ENCODE measurements around the gene ATG14. TPM values are rescaled to one million over a fixed set of nuclear protein-coding genes. Genes with fewer than 3 reads are reported as not detected.
"Not testable (repeated sequence)": the region's sequence is repeated elsewhere in the genome, so short reads cannot be mapped to it uniquely, and the experiment has no call there.

The ATG14 gene
- total RNA-seq (2014; rRNA removed; shearing (Covaris generic)) = 22.2 and 23.0 TPM in 2 replicates
- 7.3 and 10.2 TPM in 2 replicates for polyA plus RNA-seq (2015; cell fraction: cytosol; rRNA removed)
- 37.5 and 40.2 TPM in 2 replicates for polyA plus RNA-seq (2015; cell fraction: nucleus; rRNA removed)

GRCh38 chr14:55411426-55412389, at the start of gene ATG14:
Gene ATG14 (minus strand): TSS chr14:55411830. CDS start chr14:55411822, 8 bp downstream.
- in situ Hi-C loops (cut with HindIII; ENCODE audit: low pct_unique_long_range_greater_than_20kb, low sequenced_read_pairs) = no loop called here
- peak; percentile 89 for DNase-seq (ENCODE audit: low read depth, low spot score)

GRCh38 chr14:55458800-55459515, 47.3 kb upstream of the ATG14 start:
- in situ Hi-C loops (cut with HindIII; ENCODE audit: low pct_unique_long_range_greater_than_20kb, low sequenced_read_pairs) = no loop called here

DNA sequence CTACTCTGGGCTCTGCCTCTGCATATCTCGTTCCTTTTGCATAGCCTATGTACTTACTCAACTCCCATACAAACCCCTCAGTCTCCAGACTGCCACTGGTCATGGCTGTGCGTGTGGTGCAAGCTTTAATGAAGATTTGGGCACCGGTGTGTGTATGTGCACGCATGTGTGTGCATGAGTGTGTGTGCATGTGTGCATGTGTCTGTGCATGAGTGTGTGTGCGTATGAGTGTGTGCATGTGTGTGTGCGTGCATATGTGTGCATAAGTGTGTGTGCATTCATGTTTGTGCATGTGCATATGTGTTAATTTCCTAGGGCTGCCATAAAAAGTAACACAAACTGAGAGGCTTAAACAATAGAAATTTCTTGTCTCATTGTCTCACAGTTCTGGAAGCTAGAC, 45.9 kb upstream of the ATG14 start:
- DNase-seq (ENCODE audit: low read depth, low spot score) = no peak
- in situ Hi-C loops (cut with HindIII; ENCODE audit: low pct_unique_long_range_greater_than_20kb, low sequenced_read_pairs) = no loop called here

More at GRCh38 chr14:55458800-55459515, 47.3 kb upstream of the ATG14 start:
- peak; percentile 7 for DNase-seq (ENCODE audit: low read depth, low spot score)

GRCh38 chr14:55456411-55456810, 44.8 kb upstream of the ATG14 start:
- in situ Hi-C loops (cut with HindIII; ENCODE audit: low pct_unique_long_range_greater_than_20kb, low sequenced_read_pairs); DNase-seq (ENCODE audit: low read depth, low spot score): not testable (repeated sequence)

DNA sequence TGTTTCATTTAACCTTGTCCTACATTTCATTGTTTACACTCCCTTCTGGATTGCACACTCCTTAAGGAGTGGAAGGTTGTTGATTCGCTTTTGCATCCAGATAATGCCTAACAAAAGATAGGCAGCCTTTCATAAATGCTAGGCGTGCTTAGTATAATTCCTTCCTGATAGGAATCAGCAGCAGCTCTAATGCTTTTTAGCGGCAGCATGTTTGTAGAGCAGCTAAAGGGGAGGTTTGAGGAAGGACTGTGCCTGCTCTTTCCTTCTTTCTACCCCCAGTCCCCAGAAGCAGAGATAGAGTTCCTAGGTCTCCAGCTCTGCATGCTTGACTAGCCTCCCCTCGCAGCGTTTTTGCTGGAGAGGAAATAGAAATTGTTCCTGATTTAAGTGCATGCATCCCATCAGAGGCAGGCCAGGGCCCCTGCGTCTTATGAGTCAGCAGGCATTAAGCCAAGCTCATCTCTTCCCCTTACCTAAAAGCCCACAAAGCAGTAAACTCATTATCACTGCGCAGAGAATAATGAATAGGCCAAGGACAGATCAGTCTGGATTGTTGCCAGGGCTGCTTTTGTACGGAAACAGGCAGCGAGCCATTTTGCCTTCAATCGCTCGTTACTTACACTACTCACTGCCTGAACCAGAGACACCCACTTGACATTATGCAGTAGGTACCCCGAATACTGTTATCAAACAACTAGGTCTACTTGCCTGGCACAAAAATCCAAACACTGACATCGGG, 42.8 kb upstream of the ATG14 start:
- in situ Hi-C loops (cut with HindIII; ENCODE audit: low pct_unique_long_range_greater_than_20kb, low sequenced_read_pairs) = no loop called here
- peak; percentile 7 for DNase-seq (ENCODE audit: low read depth, low spot score)

DNA sequence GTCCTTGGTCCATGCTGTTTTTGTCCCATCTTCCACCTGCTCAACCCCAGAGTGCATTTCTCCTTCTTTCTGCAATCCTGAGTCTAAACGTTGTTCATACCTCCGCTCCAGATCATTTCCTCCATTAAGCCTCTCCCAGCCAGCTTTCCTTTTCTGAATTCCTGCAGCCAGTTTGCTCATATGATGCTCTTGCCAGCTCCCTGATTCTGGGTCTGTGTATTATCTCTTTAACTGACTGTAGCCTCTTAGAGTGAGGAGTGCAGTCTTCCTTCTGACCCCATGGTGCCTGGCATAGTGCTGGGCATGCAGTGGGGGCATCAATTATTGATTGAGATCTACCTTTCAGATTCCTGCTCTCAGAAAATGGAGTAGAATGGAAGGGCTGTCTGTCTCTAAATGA, 40.3 kb upstream of the ATG14 start:
- DNase-seq (ENCODE audit: low read depth, low spot score) = no peak
- in situ Hi-C loops (cut with HindIII; ENCODE audit: low pct_unique_long_range_greater_than_20kb, low sequenced_read_pairs) = no loop called here

DNA sequence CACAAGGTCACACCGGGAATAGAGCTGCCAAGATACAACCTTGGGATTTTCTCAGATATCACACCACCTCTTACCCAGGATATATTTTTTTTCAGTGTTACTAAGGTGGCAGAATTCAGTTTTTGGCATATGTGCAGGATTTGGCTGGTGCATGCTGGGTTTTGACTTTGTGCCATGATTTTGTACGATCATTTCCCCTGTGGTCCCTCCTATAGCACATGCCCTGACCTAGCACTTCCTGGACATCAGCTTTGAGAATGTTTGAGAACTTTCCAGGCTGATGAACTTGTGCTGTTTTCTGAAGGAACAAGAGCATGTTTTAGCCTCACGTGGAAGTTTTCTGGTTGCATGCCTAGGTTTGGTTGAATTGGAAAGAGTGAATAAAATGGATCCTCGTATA, 39.8 kb upstream of the ATG14 start:
- in situ Hi-C loops (cut with HindIII; ENCODE audit: low pct_unique_long_range_greater_than_20kb, low sequenced_read_pairs) = no loop called here

GRCh38 chr14:55450987-55451386, 39.4 kb upstream of the ATG14 start:
- DNase-seq (ENCODE audit: low read depth, low spot score) = no peak
- in situ Hi-C loops (cut with HindIII; ENCODE audit: low pct_unique_long_range_greater_than_20kb, low sequenced_read_pairs) = no loop called here

More for the DNA sequence above, 39.8 kb upstream of the ATG14 start:
- no peak for DNase-seq (ENCODE audit: low read depth, low spot score)

DNA sequence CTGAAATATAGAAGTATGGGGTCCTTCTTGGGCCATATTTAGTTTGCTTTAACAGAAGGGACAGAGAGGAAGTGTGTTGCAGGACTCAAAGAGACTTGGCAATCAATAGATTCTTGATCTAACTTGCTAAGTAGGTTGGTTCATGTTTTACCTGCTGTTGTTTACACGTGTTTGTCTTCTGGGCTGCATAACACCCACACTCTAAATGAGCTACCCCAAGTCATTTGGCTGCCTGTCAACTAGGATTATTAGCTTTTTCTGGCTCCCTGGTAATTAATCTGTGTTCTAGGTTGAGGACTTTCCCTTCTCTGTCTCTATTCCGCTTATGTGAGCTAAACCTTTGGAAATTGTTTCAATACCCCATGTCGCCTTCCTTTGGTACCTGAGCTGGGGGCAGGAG, 38.9 kb upstream of the ATG14 start:
- in situ Hi-C loops (cut with HindIII; ENCODE audit: low pct_unique_long_range_greater_than_20kb, low sequenced_read_pairs) = no loop called here
- no peak for DNase-seq (ENCODE audit: low read depth, low spot score)

GRCh38 chr14:55450124-55450523, 38.5 kb upstream of the ATG14 start:
- DNase-seq (ENCODE audit: low read depth, low spot score) = no peak
- in situ Hi-C loops (cut with HindIII; ENCODE audit: low pct_unique_long_range_greater_than_20kb, low sequenced_read_pairs) = no loop called here

- in situ Hi-C loops (cut with HindIII; ENCODE audit: low pct_unique_long_range_greater_than_20kb, low sequenced_read_pairs) = no loop called here
- no peak for DNase-seq (ENCODE audit: low read depth, low spot score)
Observed at GRCh38 chr14:55449116-55449515, 37.5 kb upstream of the ATG14 start.

GRCh38 chr14:55448141-55448614, 36.5 kb upstream of the ATG14 start:
- in situ Hi-C loops (cut with HindIII; ENCODE audit: low pct_unique_long_range_greater_than_20kb, low sequenced_read_pairs) = no loop called here

DNA sequence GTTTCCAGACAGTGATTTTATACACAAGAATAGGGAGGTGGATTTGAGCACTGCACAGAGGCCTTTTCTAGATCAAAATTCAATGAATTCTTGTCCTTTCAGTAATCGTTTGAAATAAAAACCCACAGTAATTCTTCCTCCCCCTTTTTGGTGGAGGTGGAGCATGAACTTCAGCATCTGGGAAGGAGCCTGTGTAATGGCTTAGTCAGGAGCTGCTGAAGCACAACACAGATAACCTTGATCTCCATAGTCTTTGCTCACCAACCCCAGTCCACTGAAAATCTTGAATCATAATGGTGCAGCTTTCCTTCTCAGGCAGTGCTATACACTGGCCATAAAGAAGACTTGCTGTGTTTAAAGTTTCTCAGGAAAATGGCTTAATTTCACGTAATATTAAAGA, 35.2 kb upstream of the ATG14 start:
- in situ Hi-C loops (cut with HindIII; ENCODE audit: low pct_unique_long_range_greater_than_20kb, low sequenced_read_pairs) = no loop called here
- DNase-seq (ENCODE audit: low read depth, low spot score) = peak; percentile 27

More at GRCh38 chr14:55448141-55448614, 36.5 kb upstream of the ATG14 start:
- peak; percentile 57 for DNase-seq (ENCODE audit: low read depth, low spot score)

GRCh38 chr14:55446127-55446736, 34.6 kb upstream of the ATG14 start:
- DNase-seq (ENCODE audit: low read depth, low spot score) = peak; percentile 86
- in situ Hi-C loops (cut with HindIII; ENCODE audit: low pct_unique_long_range_greater_than_20kb, low sequenced_read_pairs) = no loop called here

DNA sequence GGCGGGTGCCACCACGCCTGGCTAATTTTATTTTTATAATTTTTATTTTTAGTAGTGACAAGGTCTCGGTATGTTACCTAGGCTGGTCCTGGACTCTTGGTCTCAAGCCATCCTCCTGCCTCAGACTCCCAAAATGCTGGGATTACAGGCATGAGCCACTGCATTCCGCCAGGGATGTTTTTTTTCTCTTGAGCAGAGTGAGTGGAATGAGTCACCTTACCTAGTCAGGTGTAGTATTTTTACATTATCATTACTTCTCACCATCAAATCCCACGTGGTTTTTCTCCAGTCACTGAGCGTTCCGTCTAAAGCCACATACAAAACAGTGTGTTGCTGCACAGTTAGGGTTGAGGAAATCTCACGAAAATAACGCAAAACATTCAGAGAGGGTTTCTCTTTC, 29.7 kb upstream of the ATG14 start:
- no peak for DNase-seq (ENCODE audit: low read depth, low spot score)

DNA sequence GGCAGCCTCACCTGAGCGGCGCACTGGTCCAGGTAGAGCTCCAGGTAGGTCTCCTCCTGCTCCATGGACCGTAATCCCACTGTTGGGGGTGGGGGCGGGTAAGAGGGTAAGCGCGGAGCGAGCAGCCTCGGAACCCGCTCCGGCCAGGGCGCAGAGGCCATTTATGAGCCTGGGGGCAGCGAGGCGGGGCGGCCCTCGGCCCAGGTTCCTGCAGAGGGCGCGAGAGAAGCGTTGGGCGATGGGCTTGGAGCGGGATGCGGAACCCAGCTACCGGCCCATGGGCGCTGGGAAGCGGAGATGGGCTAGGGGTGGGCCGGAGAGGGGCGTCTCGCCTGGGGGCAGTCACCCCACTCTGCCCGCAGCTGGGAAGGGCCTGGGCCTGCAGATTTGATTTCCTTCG, 28.8 kb upstream of the ATG14 start, which contains the start of gene TBPL2:
Gene TBPL2, minus strand, starts transcription at position 232 of the 400 bp plus-strand sequence. Its CDS starts 167 bp downstream, at position 65.
- DNase-seq (ENCODE audit: low read depth, low spot score) = no peak
- in situ Hi-C loops (cut with HindIII; ENCODE audit: low pct_unique_long_range_greater_than_20kb, low sequenced_read_pairs) = no loop called here

More for the DNA sequence above, 29.7 kb upstream of the ATG14 start:
- in situ Hi-C loops (cut with HindIII; ENCODE audit: low pct_unique_long_range_greater_than_20kb, low sequenced_read_pairs) = no loop called here

DNA sequence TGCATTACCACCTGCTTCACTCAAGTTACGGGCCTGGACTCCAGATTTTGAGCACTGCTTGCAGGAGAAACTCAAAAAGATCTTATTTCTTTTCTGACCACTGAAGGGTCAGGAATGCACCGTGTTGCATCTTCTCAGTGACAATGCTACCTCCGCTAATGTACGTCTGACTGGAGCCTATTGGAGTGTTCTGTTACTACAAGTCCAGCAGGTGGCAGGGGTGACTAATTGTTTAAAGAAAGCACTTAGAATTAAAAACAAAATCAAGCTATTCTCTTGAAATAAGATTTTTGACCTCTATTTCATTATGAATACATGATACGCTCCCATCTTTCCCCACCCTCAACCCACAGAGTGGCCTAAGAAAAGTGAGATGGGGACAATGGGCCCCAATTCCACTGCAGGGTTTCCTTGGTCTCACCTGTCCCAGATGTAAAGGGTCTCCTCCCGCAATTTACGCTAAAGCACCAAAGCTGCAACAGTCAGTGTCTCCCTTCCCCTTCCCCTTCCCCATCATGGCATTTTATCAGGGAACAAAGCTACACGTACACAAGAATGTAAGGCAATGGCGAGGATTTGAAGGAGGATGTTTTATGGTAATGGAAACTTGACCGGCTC, 26.5 kb upstream of the ATG14 start:
- peak; percentile 57 for DNase-seq (ENCODE audit: low read depth, low spot score)
- in situ Hi-C loops (cut with HindIII; ENCODE audit: low pct_unique_long_range_greater_than_20kb, low sequenced_read_pairs) = no loop called here

Data from SK-MEL-5 (cell line).